ENCODE results near the gene ACKR4. TPM values are rescaled to one million over a fixed set of nuclear protein-coding genes. Genes with fewer than 3 reads are reported as not detected.

ACKR4 gene
- total and polyA plus RNA-seq, 2 donors (not counting 3 experiments of a cell fraction or from before 2014, with no cell fraction given): 3.2 to 14.3 TPM

DNA sequence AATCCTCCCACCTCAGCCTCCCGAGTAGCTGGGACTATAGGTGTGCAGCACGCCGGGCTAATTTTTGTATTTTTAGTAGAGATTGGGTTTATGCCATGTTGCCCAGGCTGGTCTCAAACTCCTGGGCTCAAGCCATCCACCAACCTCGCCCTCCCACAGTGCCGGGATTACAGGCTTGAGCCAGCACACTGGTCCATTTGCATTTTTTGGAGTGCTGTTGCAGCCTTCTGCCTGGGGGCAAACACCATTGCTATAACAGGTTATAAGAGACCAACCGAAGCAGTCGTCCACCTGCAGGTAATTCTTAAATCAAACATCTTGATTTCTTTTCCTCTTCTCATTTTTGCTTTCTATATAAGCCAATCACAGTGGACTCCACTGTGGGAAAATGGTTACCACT, 27.7 kb downstream of the ACKR4 start:
- Histone ChIP-seq H3K27ac (ENCODE audit: insufficient read depth, low read depth, low read length) (no peak overlapping the region), H3K4me1 (ENCODE audit: control insufficient read depth, extremely low read depth, insufficient read depth, low read length) (peaks cover 39% of the 10 kb centered on the region), H3K4me3 (replicated peaks in 1 of 3; ENCODE audit: insufficient read depth in 1 of 3, low read depth in 1 of 3, low read length in 3 of 3) (no peak overlapping the region), H3K4me2 (ENCODE audit: insufficient read depth, low read length) (no peak overlapping the region), H4K20me1 (replicated peaks; ENCODE audit: control insufficient read depth, extremely low read depth, insufficient read depth, low read length) (no peaks in the 10 kb centered on the region), H3K36me3 (ENCODE audit: control insufficient read depth in 2 of 2, extremely low read depth in 1 of 2, insufficient read depth in 2 of 2, low read length in 2 of 2) (peaks cover 0 to 2% of the 10 kb centered on the region in 2 experiments), H3K79me2 (ENCODE audit: control insufficient read depth, insufficient read depth, low read length) (no peaks in the 10 kb centered on the region), H3K9me3 (replicated peaks; ENCODE audit: control insufficient read depth, insufficient read depth, low read length) (no peaks in the 10 kb centered on the region), H3K27me3 (ENCODE audit: control insufficient read depth in 2 of 2, insufficient read depth in 2 of 2, low read length in 2 of 2) (no peaks in the 10 kb centered on the region), H2AFZ (ENCODE audit: low read depth, low read length) (no peak overlapping the region), H3K9ac (replicated peaks; ENCODE audit: extremely low read depth, insufficient read depth, low read length) (no peak overlapping the region), H3K9me1 (replicated peaks; ENCODE audit: control insufficient read depth, extremely low read depth, insufficient read depth, low read length) (no peaks in the 10 kb centered on the region)
- dilution Hi-C loops (cut with MboI; ENCODE audit: extremely low pct_ligation_motif_present, low sequenced_read_pairs): loop anchor here (25.0 kb wide), 1 partner anchor 87 kb away; no protein-coding TSS in a partner anchor
- intact Hi-C loops (cut with micrococcal nuclease): no loop called here
- TF ChIP-seq MYC (IDR thresholded peaks at IDR 0.05; ENCODE audit: low read depth, low read length): no peak
- TF ChIP-seq POLR2A (IDR thresholded peaks at IDR 0.05; ENCODE audit: low read depth, low read length): no peak
- no peak for TF ChIP-seq POLR2AphosphoS5 (IDR thresholded peaks at IDR 0.05; ENCODE audit: insufficient read depth, low read depth, low read length)
- no peak for TF ChIP-seq FOS (IDR thresholded peaks at IDR 0.05; ENCODE audit: borderline replicate concordance, insufficient read depth, low read length)
- no peak for TF ChIP-seq CTCF (IDR thresholded peaks at IDR 0.05; ENCODE audit: extremely low read depth in 1 of 2, insufficient read depth in 1 of 2, low read depth in 1 of 2, low read length in 2 of 2)
- TF ChIP-seq EZH2 (IDR thresholded peaks at IDR 0.05; ENCODE audit: borderline replicate concordance, low read depth, low read length, severe bottlenecking): no peak
- TF ChIP-seq GATA2 (IDR thresholded peaks at IDR 0.05; ENCODE audit: insufficient read depth, insufficient read length, low read depth, low read length): no peak
- TF ChIP-seq, protein P1, sequence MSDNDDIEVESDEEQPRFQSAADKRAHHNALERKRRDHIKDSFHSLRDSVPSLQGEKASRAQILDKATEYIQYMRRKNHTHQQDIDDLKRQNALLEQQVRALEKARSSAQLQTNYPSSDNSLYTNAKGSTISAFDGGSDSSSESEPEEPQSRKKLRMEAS (IDR thresholded peaks at IDR 0.05; ENCODE audit: insufficient read depth, insufficient read length): no peak
- TF ChIP-seq JUN (IDR thresholded peaks at IDR 0.05; ENCODE audit: borderline replicate concordance, insufficient read depth, insufficient read length, low read depth): no peak
- CTCF ChIA-PET: no interaction called here
- no TSS peak for BruUV-seq (replicated peaks)
- POLR2A ChIA-PET: no interaction called here
- no peak for FAIRE-seq
- DNase-seq (ENCODE audit: low read depth, low spot score): no peak
